Esophagus squamous epithelium (tissue), 5 donors: Measurements from ENCODE around the gene IGDCC3. TPM values are rescaled to one million over a fixed set of nuclear protein-coding genes. Genes with fewer than 3 reads are reported as not detected.

Experiments
- DNase-seq: peaks from one replicate; lab custom pipeline; 2025; lab: John Stamatoyannopoulos, UW
- H3K27ac ChIP-seq, 4 donors: fragments of 200-600 bp; sonication (generic); one replicate each; pipeline ENCODE4 v1.5.1; 2016 to 2019; ENCODE audit warnings: mild to moderate bottlenecking in 1 of 4
- H3K27me3 ChIP-seq, 4 donors: fragments of 200-600 bp; sonication (generic); 1 replicate in 3 of 4; 2 replicates in 1 of 4; pipeline versions ENCODE4 v1.5.1 to v1.6.0; 2017 to 2021; ENCODE audit warnings: antibody characterized with exemption in 1 of 4
- H3K36me3 ChIP-seq, 3 donors: fragments of 200-600 bp; sonication (generic); one replicate each; pipeline ENCODE4 v1.5.1; 2016 to 2019
- H3K4me1 ChIP-seq, 3 donors: fragments of 200-600 bp; sonication (generic); one replicate each; pipeline ENCODE4 v1.5.1; 2017 to 2019
- H3K4me3 ChIP-seq, 4 donors: fragments of 200-600 bp; sonication (generic); 1 replicate in 3 of 4; 2 replicates in 1 of 4; pipeline ENCODE4 v1.5.1; 2016 to 2019; ENCODE audit warnings: mild to moderate bottlenecking in 2 of 4, moderate library complexity in 1 of 4
- H3K9me3 ChIP-seq, 3 donors: fragments of 200-600 bp; sonication (generic); one replicate each; pipeline ENCODE4 v1.5.1; 2016 to 2019
- CTCF ChIP-seq, 6 experiments: fragments of 450-650 bp in 4 of 6; fragments of 200-600 bp in 2 of 6; sonication (generic) in 2 of 6; IDR thresholded peaks; one replicate each; pipeline ENCODE4 v1.5.1; 2016 to 2019; ENCODE audit warnings: antibody characterized with exemption in 6 of 6, mild to moderate bottlenecking in 4 of 6, moderate library complexity in 4 of 6
- POLR2A ChIP-seq, 4 donors: fragments of 450-650 bp; IDR thresholded peaks; one replicate each; pipeline ENCODE4 v1.6.1; 2017; ENCODE audit warnings: antibody characterized with exemption in 4 of 4, mild to moderate bottlenecking in 4 of 4, moderate library complexity in 3 of 4
- WGBS, 2 donors: methylation state at CpG; one replicate each; pipeline ENCODE4 v1.1.5; 2018; 5-methylcytosine and 5-hydroxymethylcytosine counted together
- intact Hi-C: fragments of 100-400 bp; cut with DNase I; formaldehyde crosslinking; loops from one replicate; pipeline ENCODE4 v1.15.0; 2022
- total RNA-seq, 4 donors: library from RNA; depleted of rRNA; stranded (reverse); fragments of >200 nt; gene quantifications; one replicate each; pipeline ENCODE4 v1.1.0, GENCODE V29; 2016
- donor health status: DM: yes; HTN: yes; CAD: no.

IGDCC3 gene
- total RNA-seq, 4 donors from 2014 or later, result not detected

GRCh38 chr15:65370885-65371284, 6.9 kb downstream of the IGDCC3 start:
- Histone ChIP-seq H3K27ac (no peak overlapping the region), H3K36me3 (no peaks in the 10 kb centered on the region), H3K4me3 (no peak overlapping the region), H3K27me3 (peaks cover 0 to 50% (median 3%) of the 10 kb centered on the region in 4 donors), H3K4me1 (no peaks in the 10 kb centered on the region), H3K9me3 (no peaks in the 10 kb centered on the region)
- DNase-seq, result no peak
- intact Hi-C loops, result no loop called here
- TF ChIP-seq CTCF (IDR thresholded peaks at IDR 0.05), result no peak
- TF ChIP-seq POLR2A (IDR thresholded peaks at IDR 0.05), result no peak

GRCh38 chr15:65369651-65370050, 8.2 kb downstream of the IGDCC3 start:
- WGBS, 2 donors, result 95 to 100% methylated on average over 1 to 3 of the region's 3 CpGs
- Histone ChIP-seq H3K36me3 (no peaks in the 10 kb centered on the region), H3K27ac (no peak overlapping the region), H3K4me1 (no peaks in the 10 kb centered on the region), H3K9me3 (no peaks in the 10 kb centered on the region), H3K4me3 (no peak overlapping the region), H3K27me3 (peaks cover 0 to 47% (median 0%) of the 10 kb centered on the region in 4 donors)
- intact Hi-C loops, result no loop called here
- TF ChIP-seq POLR2A (IDR thresholded peaks at IDR 0.05) (no peak), CTCF (IDR thresholded peaks at IDR 0.05) (no peak)
- no peak for DNase-seq

- no peak for DNase-seq
- no peak overlapping the region for H3K4me3 ChIP-seq
- H3K27me3 ChIP-seq, result peaks cover 0 to 47% (median 0%) of the 10 kb centered on the region in 4 donors
- TF ChIP-seq POLR2A (IDR thresholded peaks at IDR 0.05) (no peak), CTCF (IDR thresholded peaks at IDR 0.05) (no peak)
- no peak overlapping the region for H3K27ac ChIP-seq
- intact Hi-C loops, result no loop called here
- 67 to 83% methylated on average over 1 to 2 of the region's 3 CpGs for WGBS, 2 donors
- H3K9me3 ChIP-seq, result no peaks in the 10 kb centered on the region
- H3K4me1 ChIP-seq, result no peaks in the 10 kb centered on the region
- H3K36me3 ChIP-seq, result no peaks in the 10 kb centered on the region
These were observed 8.6 kb downstream of the IGDCC3 start for GRCh38 chr15:65369212-65369547.

- intact Hi-C loops, result no loop called here
- Histone ChIP-seq H3K4me1 (no peaks in the 10 kb centered on the region), H3K9me3 (no peaks in the 10 kb centered on the region), H3K27me3 (peaks cover 0 to 45% (median 0%) of the 10 kb centered on the region in 4 donors), H3K27ac (no peak overlapping the region), H3K4me3 (no peak overlapping the region), H3K36me3 (no peaks in the 10 kb centered on the region)
- WGBS, 2 donors, result 62 to 79% methylated on average over 3 to 9 of the region's 12 CpGs
- TF ChIP-seq CTCF (IDR thresholded peaks at IDR 0.05) (no peak), POLR2A (IDR thresholded peaks at IDR 0.05) (no peak)
- no peak for DNase-seq
These were observed 9.2 kb downstream of the IGDCC3 start for GRCh38 chr15:65368302-65369211.

- TF ChIP-seq POLR2A (IDR thresholded peaks at IDR 0.05) (no peak), CTCF (IDR thresholded peaks at IDR 0.05) (no peak)
- intact Hi-C loops, result no loop called here
- DNase-seq, result no peak
- 69 to 70% methylated on average over 4 to 6 of the region's 7 CpGs for whole genome bisulfite sequencing, 2 donors
- no peak overlapping the region for H3K4me3 ChIP-seq
- no peak overlapping the region for H3K27ac ChIP-seq
- H3K27me3 ChIP-seq, result peaks cover 0 to 43% (median 0%) of the 10 kb centered on the region in 4 donors
- H3K9me3 ChIP-seq, result no peaks in the 10 kb centered on the region
- H3K4me1 ChIP-seq, result no peaks in the 10 kb centered on the region
- H3K36me3 ChIP-seq, result no peaks in the 10 kb centered on the region
These were observed 11.5 kb downstream of the IGDCC3 start for GRCh38 chr15:65366122-65366892.
